Neutrophil (primary cell): ENCODE data around the gene PCARE.

Experiments
- H3K27ac ChIP-seq: fragments of 200-600 bp; sonication (generic); 2 replicates; pipeline ENCODE4 v1.5.1; 2016; ENCODE audit warnings: mild to moderate bottlenecking, moderate library complexity
- H3K27me3 ChIP-seq: fragments of 200-600 bp; sonication (generic); 2 replicates; pipeline ENCODE4 v1.6.0; 2016; ENCODE audit warnings: mild to moderate bottlenecking
- H3K36me3 ChIP-seq: fragments of 200-600 bp; sonication (generic); 2 replicates; pipeline ENCODE4 v1.5.1; 2017
- H3K4me1 ChIP-seq, 2 experiments: fragments of 200-600 bp in 1 of 2; sonication (generic) in 1 of 2; 1 replicate in 1 of 2; 2 replicates in 1 of 2; pipeline versions ENCODE4 v1.5.1 to v1.6.1; 2013 to 2016; ENCODE audit warnings: low read depth in 1 of 2, low read length in 1 of 2, mild to moderate bottlenecking in 1 of 2, moderate library complexity in 1 of 2; ENCODE audit not compliant: control insufficient read depth in 1 of 2, insufficient read depth in 1 of 2
- H3K4me3 ChIP-seq, 2 experiments: fragments of 200-600 bp in 1 of 2; sonication (generic) in 1 of 2; 1 replicate in 1 of 2; 2 replicates in 1 of 2; pipeline ENCODE4 v1.5.1; 2013 to 2016; ENCODE audit warnings: low read depth in 1 of 2, low read length in 1 of 2, mild to moderate bottlenecking in 1 of 2, moderate library complexity in 1 of 2
- H3K9me3 ChIP-seq: fragments of 200-600 bp; sonication (generic); 2 replicates; pipeline ENCODE4 v1.5.1; 2016
- CTCF ChIP-seq: fragments of 200-600 bp; sonication (generic); IDR thresholded peaks from 2 replicates; pipeline ENCODE4 v1.5.1; 2016; ENCODE audit warnings: antibody characterized with exemption

Gene PCARE

GRCh38 chr2:29054430-29054829 lies 19.9 kb downstream of the PCARE start:
- Histone ChIP-seq H3K36me3 (no peaks in the 10 kb centered on the region), H3K27ac (no peak overlapping the region), H3K9me3 (no peaks in the 10 kb centered on the region), H3K4me1 (no peaks in the 10 kb centered on the region), H3K27me3 (no peaks in the 10 kb centered on the region), H3K4me3 (no peak overlapping the region)
- TF ChIP-seq CTCF = no peak

- Histone ChIP-seq H3K27me3 (no peaks in the 10 kb centered on the region), H3K4me1 (no peaks in the 10 kb centered on the region)
Measured at GRCh38 chr2:29053670-29054400, 20.5 kb downstream of the PCARE start.

GRCh38 chr2:29053223-29053622 lies 21.1 kb downstream of the PCARE start:
- no peaks in the 10 kb centered on the region for H3K9me3 ChIP-seq
- no peaks in the 10 kb centered on the region for H3K27me3 ChIP-seq
- H3K4me3 ChIP-seq = no peak overlapping the region
- TF ChIP-seq CTCF = no peak
- no peaks in the 10 kb centered on the region for H3K4me1 ChIP-seq
- no peaks in the 10 kb centered on the region for H3K36me3 ChIP-seq
- H3K27ac ChIP-seq = no peak overlapping the region

More at GRCh38 chr2:29053670-29054400, 20.5 kb downstream of the PCARE start:
- H3K36me3 ChIP-seq = no peaks in the 10 kb centered on the region
- H3K27ac ChIP-seq = no peak overlapping the region
- no peaks in the 10 kb centered on the region for H3K9me3 ChIP-seq
- no peak for TF ChIP-seq CTCF
- no peak overlapping the region for H3K4me3 ChIP-seq

GRCh38 chr2:29052807-29053206 lies 21.5 kb downstream of the PCARE start:
- Histone ChIP-seq H3K36me3 (no peaks in the 10 kb centered on the region), H3K9me3 (no peaks in the 10 kb centered on the region), H3K27ac (no peak overlapping the region), H3K4me1 (no peaks in the 10 kb centered on the region), H3K4me3 (no peak overlapping the region), H3K27me3 (no peaks in the 10 kb centered on the region)
- no peak for TF ChIP-seq CTCF

GRCh38 chr2:29051730-29052129 lies 22.6 kb downstream of the PCARE start:
- no peaks in the 10 kb centered on the region for H3K36me3 ChIP-seq
- no peaks in the 10 kb centered on the region for H3K9me3 ChIP-seq
- H3K27me3 ChIP-seq = no peaks in the 10 kb centered on the region
- no peak overlapping the region for H3K4me3 ChIP-seq
- H3K27ac ChIP-seq = no peak overlapping the region
- H3K4me1 ChIP-seq = no peaks in the 10 kb centered on the region
- TF ChIP-seq CTCF = no peak
